Mesothelial cell of epicardium (in vitro differentiated cells): ENCODE measurements around the gene RASL12. TPM values are rescaled to one million over a fixed set of nuclear protein-coding genes. Genes with fewer than 3 reads are reported as not detected.

Experiments
- DNase-seq, 2 experiments: peaks; one replicate each; pipeline ENCODE4 v3.0.0; 2021; ENCODE audit warnings: low spot score in 2 of 2; ENCODE audit not compliant: unreplicated experiment in 2 of 2
- H3K27ac Mint-ChIP-seq: 2 replicates; pipeline ENCODE4 v1.8.0; 2021; ENCODE audit warnings: mixed read lengths
- H3K27me3 Mint-ChIP-seq: 2 replicates; pipeline ENCODE4 v1.8.0; 2021; ENCODE audit warnings: low read depth, mixed read lengths
- H3K36me3 Mint-ChIP-seq: 2 replicates; pipeline ENCODE4 v1.8.0; 2021; ENCODE audit warnings: mixed read lengths
- H3K4me1 Mint-ChIP-seq: 2 replicates; pipeline ENCODE4 v1.8.0; 2021; ENCODE audit warnings: mixed read lengths
- H3K4me3 Mint-ChIP-seq: 2 replicates; pipeline ENCODE4 v1.8.0; 2021; ENCODE audit warnings: mild to moderate bottlenecking, moderate library complexity, mixed read lengths
- H3K9me3 Mint-ChIP-seq: 2 replicates; pipeline ENCODE4 v1.8.0; 2021; ENCODE audit warnings: mixed read lengths
- total RNA-seq: library from RNA; stranded (reverse); gene quantifications from 3 replicates; pipeline ENCODE4 v1.2.1, GENCODE V29; 2021
- TF ChIP-seq, protein P1 (sequence below): fragments of 200-600 bp; sonication (generic); IDR thresholded peaks from one replicate; pipeline ENCODE4 v1.5.0; 2021; ENCODE audit warnings: antibody characterized with exemption; ENCODE audit not compliant: unreplicated experiment

The RASL12 gene
- total RNA-seq, 1 donor from 2014 or later: 11.7 TPM

DNA sequence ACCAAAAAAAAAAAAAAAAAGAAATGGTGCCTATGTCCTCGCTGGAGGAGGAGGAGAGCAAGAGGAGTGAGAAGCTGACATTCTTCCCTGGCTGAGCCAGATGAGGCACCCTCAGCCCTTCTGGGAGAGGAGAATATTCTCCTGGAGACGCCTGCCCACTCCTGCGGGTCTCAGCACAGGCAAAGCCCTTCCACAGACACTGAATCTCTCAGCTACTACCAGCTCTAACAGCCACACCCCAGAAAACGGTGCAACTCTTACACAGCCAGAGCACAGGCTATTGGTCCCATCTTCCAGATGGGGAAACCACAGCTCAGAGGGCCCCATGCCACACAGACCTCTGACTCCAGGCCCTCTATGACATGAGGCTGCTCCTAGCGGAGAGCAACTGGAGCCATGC, 5.7 kb downstream of the RASL12 start:
- TF ChIP-seq, protein P1, sequence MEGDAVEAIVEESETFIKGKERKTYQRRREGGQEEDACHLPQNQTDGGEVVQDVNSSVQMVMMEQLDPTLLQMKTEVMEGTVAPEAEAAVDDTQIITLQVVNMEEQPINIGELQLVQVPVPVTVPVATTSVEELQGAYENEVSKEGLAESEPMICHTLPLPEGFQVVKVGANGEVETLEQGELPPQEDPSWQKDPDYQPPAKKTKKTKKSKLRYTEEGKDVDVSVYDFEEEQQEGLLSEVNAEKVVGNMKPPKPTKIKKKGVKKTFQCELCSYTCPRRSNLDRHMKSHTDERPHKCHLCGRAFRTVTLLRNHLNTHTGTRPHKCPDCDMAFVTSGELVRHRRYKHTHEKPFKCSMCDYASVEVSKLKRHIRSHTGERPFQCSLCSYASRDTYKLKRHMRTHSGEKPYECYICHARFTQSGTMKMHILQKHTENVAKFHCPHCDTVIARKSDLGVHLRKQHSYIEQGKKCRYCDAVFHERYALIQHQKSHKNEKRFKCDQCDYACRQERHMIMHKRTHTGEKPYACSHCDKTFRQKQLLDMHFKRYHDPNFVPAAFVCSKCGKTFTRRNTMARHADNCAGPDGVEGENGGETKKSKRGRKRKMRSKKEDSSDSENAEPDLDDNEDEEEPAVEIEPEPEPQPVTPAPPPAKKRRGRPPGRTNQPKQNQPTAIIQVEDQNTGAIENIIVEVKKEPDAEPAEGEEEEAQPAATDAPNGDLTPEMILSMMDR: no peak
- Mint-ChIP-seq H3K4me3 (no peak overlapping the region), H3K36me3 (peaks cover 2% of the 10 kb centered on the region), H3K27me3 (peaks cover 9% of the 10 kb centered on the region), H3K9me3 (no peaks in the 10 kb centered on the region), H3K4me1 (peaks cover 8% of the 10 kb centered on the region), H3K27ac (no peak overlapping the region)
- DNase-seq: no peak

DNA sequence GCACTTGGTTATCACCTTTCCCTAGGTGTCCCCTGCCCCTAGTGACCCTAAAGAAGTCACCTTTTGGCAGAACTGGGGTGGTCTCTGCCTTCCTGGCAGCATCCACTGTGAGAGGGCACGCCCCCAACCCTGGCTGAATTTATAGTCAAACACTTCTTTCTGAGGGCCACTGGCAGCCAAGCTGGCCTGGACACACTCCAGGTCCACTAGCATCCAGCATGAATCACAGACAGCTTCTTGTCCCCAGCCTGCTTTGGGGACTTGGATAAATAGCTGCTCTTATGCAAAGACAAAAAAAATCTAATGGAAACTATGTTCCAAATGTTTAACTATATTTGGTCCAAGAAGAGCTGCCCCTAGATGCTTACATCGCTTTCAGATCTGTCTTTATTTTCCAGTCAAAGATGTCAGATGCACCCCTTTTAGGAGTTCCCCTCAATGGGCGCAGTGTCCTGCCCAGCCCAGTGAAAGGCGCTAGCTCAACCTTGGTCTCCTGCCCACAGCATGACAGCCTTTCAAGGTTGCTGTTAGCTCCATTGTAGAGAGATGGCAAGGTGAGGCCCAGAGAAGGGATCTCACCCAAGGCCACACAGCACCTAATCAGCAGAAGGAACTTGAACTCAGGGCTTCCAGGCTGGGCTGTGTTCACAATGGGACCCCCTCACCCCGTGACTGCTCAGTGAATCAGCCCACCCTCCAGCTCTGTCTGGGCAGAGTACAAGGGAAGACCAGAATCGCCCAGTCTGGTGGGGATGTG, 7.0 kb downstream of the RASL12 start:
- TF ChIP-seq, protein P1: no peak
- DNase-seq: no peak
- H3K4me3 Mint-ChIP-seq: no peak overlapping the region
- no peaks in the 10 kb centered on the region for H3K9me3 Mint-ChIP-seq
- no peak overlapping the region for H3K27ac Mint-ChIP-seq
- H3K36me3 Mint-ChIP-seq: peaks cover 2% of the 10 kb centered on the region
- peaks cover 1% of the 10 kb centered on the region for H3K4me1 Mint-ChIP-seq
- H3K27me3 Mint-ChIP-seq: peaks cover 4% of the 10 kb centered on the region

DNA sequence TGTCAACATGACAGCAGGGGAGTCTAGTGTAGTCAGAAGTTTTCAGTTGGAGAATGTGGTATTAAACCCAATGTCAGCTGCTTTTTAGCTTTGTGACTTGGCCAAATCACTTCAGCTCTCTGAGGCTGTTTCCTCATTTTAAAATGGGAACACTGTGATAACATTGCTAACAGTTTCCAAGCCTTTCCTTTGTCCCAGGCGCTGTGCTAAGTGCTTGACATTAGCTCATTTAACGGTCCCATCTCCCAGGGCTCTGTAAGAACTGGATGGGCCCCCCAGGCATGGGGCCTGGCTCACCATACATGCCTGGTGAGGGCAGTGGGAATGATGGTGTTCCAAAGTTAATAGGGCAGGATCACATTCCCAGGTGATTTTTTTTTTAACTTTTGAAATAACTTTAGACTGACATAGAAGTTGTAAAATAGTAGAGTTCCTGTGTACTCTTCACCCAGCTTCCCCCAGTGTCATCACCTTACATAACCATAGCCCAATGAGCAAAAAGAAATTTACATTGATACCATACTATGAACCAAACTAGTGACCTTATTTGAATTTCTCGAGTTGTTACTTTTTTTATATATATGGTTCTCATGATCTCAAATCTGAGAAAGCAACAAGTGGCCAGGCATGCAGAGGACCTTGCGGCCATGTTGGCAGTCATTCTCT, 7.7 kb downstream of the RASL12 start:
- no peak overlapping the region for H3K27ac Mint-ChIP-seq
- no peaks in the 10 kb centered on the region for H3K9me3 Mint-ChIP-seq
- H3K4me1 Mint-ChIP-seq: no peaks in the 10 kb centered on the region
- DNase-seq: no peak
- H3K27me3 Mint-ChIP-seq: no peaks in the 10 kb centered on the region
- peaks cover 2% of the 10 kb centered on the region for H3K36me3 Mint-ChIP-seq
- TF ChIP-seq, protein P1: no peak
- H3K4me3 Mint-ChIP-seq: no peak overlapping the region

DNA sequence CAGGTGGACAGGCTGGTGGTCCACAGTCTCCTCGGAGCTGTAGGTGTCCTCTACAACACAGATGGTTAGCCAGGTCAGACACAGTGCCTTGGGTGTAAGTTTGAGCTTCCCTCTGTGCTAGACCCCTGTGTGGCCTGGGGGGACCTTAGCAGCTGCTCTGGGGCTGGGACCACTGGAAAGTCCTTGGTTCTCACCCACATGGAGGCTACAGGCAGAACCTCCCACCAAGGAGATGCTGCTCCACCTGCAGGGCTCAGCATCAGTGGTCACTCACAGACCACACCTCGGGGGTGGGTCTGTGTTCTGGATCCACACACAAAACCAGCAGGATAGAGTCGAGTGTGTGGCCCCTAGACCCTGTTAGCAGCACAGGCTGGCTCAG, 8.4 kb downstream of the RASL12 start:
- peaks cover 2% of the 10 kb centered on the region for H3K36me3 Mint-ChIP-seq
- no peak for DNase-seq
- no peaks in the 10 kb centered on the region for H3K9me3 Mint-ChIP-seq
- H3K27me3 Mint-ChIP-seq: no peaks in the 10 kb centered on the region
- TF ChIP-seq, protein P1: no peak
- no peak overlapping the region for H3K4me3 Mint-ChIP-seq
- no peaks in the 10 kb centered on the region for H3K4me1 Mint-ChIP-seq
- H3K27ac Mint-ChIP-seq: no peak overlapping the region

DNA sequence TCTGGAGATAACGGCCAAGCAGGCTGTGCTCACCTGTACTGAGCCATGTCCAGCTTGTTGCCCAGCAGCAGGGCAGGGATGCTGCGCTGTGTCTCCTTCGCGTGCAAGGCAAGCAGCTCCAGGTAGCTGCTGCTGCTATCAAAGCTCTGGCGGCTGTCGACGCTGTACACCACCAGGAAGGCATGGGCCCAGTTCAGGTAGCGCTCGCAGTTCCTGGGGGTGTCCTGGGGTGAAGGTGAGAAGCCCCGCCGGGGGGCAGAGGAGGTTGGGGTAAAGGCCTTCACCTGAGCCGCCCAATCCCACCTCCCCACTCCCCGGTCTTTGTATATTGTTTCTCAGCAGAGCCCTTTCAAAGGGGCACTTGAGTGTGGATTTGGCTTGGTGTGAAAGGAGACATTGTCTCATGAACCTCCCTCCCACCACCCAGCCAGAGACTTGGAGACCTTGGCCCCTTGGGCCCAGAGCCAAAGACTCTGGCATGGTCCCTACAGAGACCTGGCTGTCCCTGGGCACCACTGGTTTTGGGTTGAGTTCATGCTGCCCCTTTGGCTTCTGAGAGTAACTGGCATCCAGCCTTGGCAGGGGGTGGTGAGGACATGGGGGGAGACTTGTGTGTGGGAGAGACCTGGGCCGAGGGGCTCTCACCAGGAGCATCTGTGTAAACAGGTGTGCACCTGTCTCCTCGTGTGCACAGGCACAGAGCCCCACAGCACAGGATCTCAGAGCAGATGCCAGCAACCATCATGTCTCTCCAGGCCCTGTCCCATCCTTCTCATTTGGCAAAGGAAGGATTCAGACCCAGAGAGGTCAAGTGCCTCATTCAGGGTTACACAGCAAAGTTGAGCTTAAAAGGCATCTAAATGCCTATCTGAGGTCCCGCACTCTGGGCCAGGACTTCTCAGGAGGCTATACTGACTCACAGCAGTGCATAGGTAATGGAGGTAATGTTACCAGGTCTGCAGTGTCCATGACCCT, 9.1 kb downstream of the RASL12 start:
- no peak for DNase-seq
- Mint-ChIP-seq H3K27ac (no peak overlapping the region), H3K27me3 (no peaks in the 10 kb centered on the region), H3K36me3 (peaks cover 2% of the 10 kb centered on the region), H3K4me3 (no peak overlapping the region), H3K4me1 (no peaks in the 10 kb centered on the region), H3K9me3 (no peaks in the 10 kb centered on the region)
- TF ChIP-seq, protein P1: no peak
